Activated naive CD8-positive, alpha-beta T cell (primary cell): ENCODE measurements around the gene KLK6.
"Not testable (repeated sequence)": the region's sequence is repeated elsewhere in the genome, so short reads cannot be mapped to it uniquely, and the experiment has no call there.

Source experiments
- H3K27ac Mint-ChIP-seq: one replicate; pipeline ENCODE4 v1.8.0; 2021; ENCODE audit warnings: mixed read lengths
- H3K27me3 Mint-ChIP-seq: one replicate; pipeline ENCODE4 v1.8.0; 2021; ENCODE audit warnings: mixed read lengths
- H3K36me3 Mint-ChIP-seq: one replicate; pipeline ENCODE4 v1.8.0; 2021; ENCODE audit warnings: mixed read lengths
- H3K4me1 Mint-ChIP-seq: one replicate; pipeline ENCODE4 v1.8.0; 2021; ENCODE audit warnings: low read depth, mixed read lengths
- H3K4me3 Mint-ChIP-seq: one replicate; pipeline ENCODE4 v1.8.0; 2021; ENCODE audit warnings: mild to moderate bottlenecking, mixed read lengths
- H3K9me3 Mint-ChIP-seq: one replicate; pipeline ENCODE4 v1.8.0; 2021; ENCODE audit warnings: low read depth, mixed read lengths

The KLK6 gene

GRCh38 chr19:51002089-51002532, 32.7 kb upstream of the KLK6 start:
- peaks cover 27% of the 10 kb centered on the region for H3K27me3 Mint-ChIP-seq
- no peak overlapping the region for H3K4me3 Mint-ChIP-seq
- no peak overlapping the region for H3K27ac Mint-ChIP-seq
- no peaks in the 10 kb centered on the region for H3K9me3 Mint-ChIP-seq
- no peaks in the 10 kb centered on the region for H3K36me3 Mint-ChIP-seq
- H3K4me1 Mint-ChIP-seq, result no peaks in the 10 kb centered on the region

- Mint-ChIP-seq H3K36me3 (no peaks in the 10 kb centered on the region), H3K4me3 (no peak within 1 kb of the TSS), H3K4me1 (no peaks in the 10 kb centered on the region), H3K27me3 (peaks cover 29% of the 10 kb centered on the region), H3K9me3 (no peaks in the 10 kb centered on the region), H3K27ac (no peak within 1 kb of the TSS)
Measured at GRCh38 chr19:51001515-51001914, 32.1 kb upstream of the KLK6 start, which contains the start of gene KLK8. Gene KLK8, minus strand, starts transcription at chr19:51001604. Its CDS starts 437 bp downstream, at chr19:51001167.

GRCh38 chr19:51000981-51001380, 31.6 kb upstream of the KLK6 start:
- Mint-ChIP-seq H3K4me3 (no peak overlapping the region), H3K36me3 (no peaks in the 10 kb centered on the region), H3K4me1 (no peaks in the 10 kb centered on the region), H3K27ac (no peak overlapping the region), H3K9me3 (no peaks in the 10 kb centered on the region), H3K27me3 (peaks cover 26% of the 10 kb centered on the region)

GRCh38 chr19:51000426-51000825, 31.0 kb upstream of the KLK6 start:
- Mint-ChIP-seq H3K4me1 (no peaks in the 10 kb centered on the region), H3K36me3 (no peaks in the 10 kb centered on the region), H3K9me3 (no peaks in the 10 kb centered on the region), H3K27me3 (peaks cover 26% of the 10 kb centered on the region), H3K4me3 (no peak overlapping the region), H3K27ac (no peak overlapping the region)

- Mint-ChIP-seq H3K4me1 (no peaks in the 10 kb centered on the region), H3K4me3 (no peak overlapping the region), H3K9me3 (peaks cover 3% of the 10 kb centered on the region), H3K36me3 (no peaks in the 10 kb centered on the region), H3K27ac (no peak overlapping the region), H3K27me3 (peaks cover 25% of the 10 kb centered on the region)
Measured at GRCh38 chr19:50998686-50999085, 29.3 kb upstream of the KLK6 start.

GRCh38 chr19:50998061-50998460, 28.7 kb upstream of the KLK6 start:
- H3K36me3 Mint-ChIP-seq, result no peaks in the 10 kb centered on the region
- H3K4me3 Mint-ChIP-seq, result no peak overlapping the region
- H3K27ac Mint-ChIP-seq, result no peak overlapping the region
- H3K4me1 Mint-ChIP-seq, result no peaks in the 10 kb centered on the region
- H3K27me3 Mint-ChIP-seq, result peaks cover 23% of the 10 kb centered on the region
- peaks cover 3% of the 10 kb centered on the region for H3K9me3 Mint-ChIP-seq

GRCh38 chr19:50994129-50994528, 24.7 kb upstream of the KLK6 start:
- peaks cover 22% of the 10 kb centered on the region for H3K27me3 Mint-ChIP-seq
- no peak overlapping the region for H3K4me3 Mint-ChIP-seq
- H3K36me3 Mint-ChIP-seq, result no peaks in the 10 kb centered on the region
- peaks cover 3% of the 10 kb centered on the region for H3K9me3 Mint-ChIP-seq
- no peak overlapping the region for H3K27ac Mint-ChIP-seq
- H3K4me1 Mint-ChIP-seq, result no peaks in the 10 kb centered on the region

- Mint-ChIP-seq H3K9me3 (peaks cover 3% of the 10 kb centered on the region), H3K4me1 (no peaks in the 10 kb centered on the region), H3K27me3 (peaks cover 19% of the 10 kb centered on the region), H3K36me3 (no peaks in the 10 kb centered on the region), H3K27ac (no peak overlapping the region), H3K4me3 (no peak overlapping the region)
Measured at GRCh38 chr19:50992666-50993035, 23.3 kb upstream of the KLK6 start.

- not testable (repeated sequence) for H3K9me3 Mint-ChIP-seq, H3K27ac Mint-ChIP-seq, H3K36me3 Mint-ChIP-seq, H3K4me3 Mint-ChIP-seq, H3K4me1 Mint-ChIP-seq
- H3K27me3 Mint-ChIP-seq, result peaks cover 30% of the 10 kb centered on the region
Measured at GRCh38 chr19:50984416-50984815, 15.0 kb upstream of the KLK6 start.

- H3K4me1 Mint-ChIP-seq, result no peaks in the 10 kb centered on the region
- H3K27me3 Mint-ChIP-seq, result peaks cover 24% of the 10 kb centered on the region
- H3K27ac Mint-ChIP-seq, result no peak within 1 kb of the TSS
- H3K36me3 Mint-ChIP-seq, result no peaks in the 10 kb centered on the region
- no peaks in the 10 kb centered on the region for H3K9me3 Mint-ChIP-seq
- no peak within 1 kb of the TSS for H3K4me3 Mint-ChIP-seq
Measured at GRCh38 chr19:50983625-50984292, 14.4 kb upstream of the KLK6 start, which contains the start of gene KLK7. Gene KLK7, minus strand, starts transcription at chr19:50983917. Its CDS starts 1,518 bp downstream, at chr19:50982399.

- H3K4me1 Mint-ChIP-seq, result no peaks in the 10 kb centered on the region
- H3K27me3 Mint-ChIP-seq, result peaks cover 25% of the 10 kb centered on the region
Measured at GRCh38 chr19:50982186-50982585, 12.8 kb upstream of the KLK6 start.

GRCh38 chr19:50981587-50982146, 12.3 kb upstream of the KLK6 start:
- H3K27ac Mint-ChIP-seq, result no peak overlapping the region

More at GRCh38 chr19:50982186-50982585, 12.8 kb upstream of the KLK6 start:
- no peak overlapping the region for H3K4me3 Mint-ChIP-seq
- H3K36me3 Mint-ChIP-seq, result no peaks in the 10 kb centered on the region
- H3K9me3 Mint-ChIP-seq, result no peaks in the 10 kb centered on the region
- no peak overlapping the region for H3K27ac Mint-ChIP-seq

GRCh38 chr19:50980208-50980607, 10.8 kb upstream of the KLK6 start:
- H3K36me3 Mint-ChIP-seq, result no peaks in the 10 kb centered on the region
- no peaks in the 10 kb centered on the region for H3K4me1 Mint-ChIP-seq
- no peak overlapping the region for H3K27ac Mint-ChIP-seq
- peaks cover 33% of the 10 kb centered on the region for H3K27me3 Mint-ChIP-seq
- H3K9me3 Mint-ChIP-seq, result no peaks in the 10 kb centered on the region
- H3K4me3 Mint-ChIP-seq, result no peak overlapping the region

More at GRCh38 chr19:50981587-50982146, 12.3 kb upstream of the KLK6 start:
- H3K9me3 Mint-ChIP-seq, result no peaks in the 10 kb centered on the region
- H3K4me1 Mint-ChIP-seq, result no peaks in the 10 kb centered on the region
- H3K36me3 Mint-ChIP-seq, result no peaks in the 10 kb centered on the region
- H3K27me3 Mint-ChIP-seq, result peaks cover 27% of the 10 kb centered on the region
- H3K4me3 Mint-ChIP-seq, result no peak overlapping the region

- no peak overlapping the region for H3K27ac Mint-ChIP-seq
- no peaks in the 10 kb centered on the region for H3K36me3 Mint-ChIP-seq
- no peaks in the 10 kb centered on the region for H3K4me1 Mint-ChIP-seq
- H3K9me3 Mint-ChIP-seq, result no peaks in the 10 kb centered on the region
- no peak overlapping the region for H3K4me3 Mint-ChIP-seq
- H3K27me3 Mint-ChIP-seq, result peaks cover 30% of the 10 kb centered on the region
Measured at GRCh38 chr19:50979758-50980157, 10.4 kb upstream of the KLK6 start.

- no peaks in the 10 kb centered on the region for H3K4me1 Mint-ChIP-seq
- H3K4me3 Mint-ChIP-seq, result no peak overlapping the region
- peaks cover 33% of the 10 kb centered on the region for H3K27me3 Mint-ChIP-seq
- H3K36me3 Mint-ChIP-seq, result no peaks in the 10 kb centered on the region
- no peak overlapping the region for H3K27ac Mint-ChIP-seq
- H3K9me3 Mint-ChIP-seq, result no peaks in the 10 kb centered on the region
Measured at GRCh38 chr19:50978772-50979390, 9.5 kb upstream of the KLK6 start.
